ENCODE measurements around the gene FAM167B.

FAM167B gene

DNA sequence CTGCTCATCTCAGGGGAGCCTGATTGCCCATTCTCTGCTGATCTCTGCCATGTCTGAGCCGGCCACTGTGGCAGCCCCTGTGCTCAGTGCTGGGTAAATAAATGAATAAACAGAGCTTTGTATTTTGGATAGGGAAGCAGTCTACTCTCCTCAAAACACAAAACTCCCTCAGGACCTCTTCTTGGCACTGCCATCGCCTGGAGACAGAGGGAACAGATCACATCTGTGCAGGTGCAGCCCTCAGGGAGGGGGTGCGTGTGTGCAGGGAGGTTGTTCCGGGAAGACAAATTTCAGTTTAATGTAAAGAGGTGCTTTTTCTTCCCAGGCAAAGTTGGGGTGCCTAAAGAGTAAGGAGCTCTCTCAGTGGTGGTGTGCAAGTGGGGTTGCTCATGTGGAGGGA, 7.7 kb upstream of the FAM167B start:
- Mint-ChIP-seq H3K36me3 (no peaks in the 10 kb centered on the region), H3K27ac (no peak overlapping the region), H3K27me3 (peaks cover 20% of the 10 kb centered on the region), H3K4me1 (peaks cover 29% of the 10 kb centered on the region), H3K4me3 (peak overlapping the region; percentile 39), H3K9me3 (no peaks in the 10 kb centered on the region)
- CTCF ChIA-PET: interaction anchor here (0.6 to 6.9 kb wide), 5 partner anchors 10 to 111 kb away, joined by 3 to 49 read pairs (median 5); partner anchors contain the start of gene LCK
- DNase-seq: no peak

DNA sequence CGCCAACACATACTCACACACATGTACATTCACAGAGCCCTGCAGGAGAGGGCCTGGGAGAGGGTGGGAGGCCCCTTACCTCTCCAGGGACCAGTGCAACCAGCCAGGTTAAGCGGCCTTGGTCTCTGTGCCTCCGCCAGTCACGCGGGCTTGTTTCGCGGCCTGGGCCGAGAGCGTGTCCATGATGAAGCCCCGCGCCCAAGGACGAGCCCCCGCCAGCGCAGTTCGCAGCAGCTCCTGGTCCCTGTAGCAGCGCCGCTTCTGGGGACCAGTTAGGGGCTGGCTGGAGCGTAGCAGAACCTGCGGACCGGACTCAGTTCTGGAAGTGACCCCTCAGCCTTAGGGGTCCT, 7.3 kb upstream of the FAM167B start:
- CTCF ChIA-PET: interaction anchor here (1.2 to 6.9 kb wide), 6 partner anchors 10 to 83 kb away, joined by 3 to 49 read pairs (median 8); partner anchors contain the start of gene LCK
- no peak for DNase-seq
- H3K9me3 Mint-ChIP-seq: no peaks in the 10 kb centered on the region

DNA sequence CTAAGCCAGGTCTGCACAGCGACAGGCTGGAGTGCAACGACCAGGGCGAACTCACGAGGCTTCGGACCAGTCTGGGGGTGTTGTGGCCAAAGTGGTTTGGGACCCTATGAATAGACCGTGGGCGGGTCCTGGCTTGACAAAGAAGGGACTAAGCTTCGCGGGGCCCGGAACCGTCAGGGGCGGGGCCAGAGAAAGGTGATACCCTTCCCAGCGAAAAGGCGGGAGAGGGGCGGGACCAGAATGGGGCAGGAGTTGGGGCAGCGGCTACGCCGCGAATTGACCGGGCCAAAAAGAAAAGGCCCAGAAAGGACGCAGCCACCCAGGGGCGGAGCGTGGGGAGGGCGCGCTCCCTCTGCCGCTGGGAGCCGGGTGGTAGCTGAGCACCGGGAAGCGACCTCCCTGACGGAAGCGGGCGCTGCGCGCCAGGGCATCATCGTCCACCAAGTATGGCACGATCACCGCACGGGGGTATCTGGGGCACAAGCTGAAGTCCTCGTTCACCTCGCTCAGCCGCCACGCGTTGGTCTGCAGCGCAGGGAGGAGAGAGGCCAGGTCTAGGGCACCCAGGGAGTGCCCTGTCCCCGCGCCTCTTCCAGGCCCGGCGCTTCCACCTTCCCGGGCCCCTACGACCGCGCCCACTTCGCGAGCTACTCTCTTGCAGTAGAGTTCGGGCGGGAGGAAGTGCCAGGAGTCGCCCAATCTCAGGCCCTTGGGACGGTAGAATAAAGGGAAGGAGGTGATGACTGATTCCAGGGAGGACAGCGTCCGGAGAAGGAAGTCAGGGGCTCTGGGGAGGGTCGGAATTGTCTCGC, 6.7 kb upstream of the FAM167B start:
- H3K27ac Mint-ChIP-seq: peak overlapping the region; percentile 24
- H3K4me1 Mint-ChIP-seq: peaks cover 32% of the 10 kb centered on the region
- CTCF ChIA-PET: interaction anchor here (0.7 to 6.9 kb wide), 13 partner anchors 9 to 82 kb away, joined by 3 to 49 read pairs (median 5); partner anchors contain the start of gene LCK
- no peaks in the 10 kb centered on the region for H3K36me3 Mint-ChIP-seq
- DNase-seq: peak; percentile 68
- H3K4me3 Mint-ChIP-seq: peak overlapping the region; percentile 81
- peaks cover 20% of the 10 kb centered on the region for H3K27me3 Mint-ChIP-seq
- no peaks in the 10 kb centered on the region for H3K9me3 Mint-ChIP-seq

More for the DNA sequence above, 7.3 kb upstream of the FAM167B start:
- H3K4me3 Mint-ChIP-seq: peak overlapping the region; percentile 81
- peaks cover 20% of the 10 kb centered on the region for H3K27me3 Mint-ChIP-seq
- peaks cover 29% of the 10 kb centered on the region for H3K4me1 Mint-ChIP-seq
- no peak overlapping the region for H3K27ac Mint-ChIP-seq
- H3K36me3 Mint-ChIP-seq: no peaks in the 10 kb centered on the region

DNA sequence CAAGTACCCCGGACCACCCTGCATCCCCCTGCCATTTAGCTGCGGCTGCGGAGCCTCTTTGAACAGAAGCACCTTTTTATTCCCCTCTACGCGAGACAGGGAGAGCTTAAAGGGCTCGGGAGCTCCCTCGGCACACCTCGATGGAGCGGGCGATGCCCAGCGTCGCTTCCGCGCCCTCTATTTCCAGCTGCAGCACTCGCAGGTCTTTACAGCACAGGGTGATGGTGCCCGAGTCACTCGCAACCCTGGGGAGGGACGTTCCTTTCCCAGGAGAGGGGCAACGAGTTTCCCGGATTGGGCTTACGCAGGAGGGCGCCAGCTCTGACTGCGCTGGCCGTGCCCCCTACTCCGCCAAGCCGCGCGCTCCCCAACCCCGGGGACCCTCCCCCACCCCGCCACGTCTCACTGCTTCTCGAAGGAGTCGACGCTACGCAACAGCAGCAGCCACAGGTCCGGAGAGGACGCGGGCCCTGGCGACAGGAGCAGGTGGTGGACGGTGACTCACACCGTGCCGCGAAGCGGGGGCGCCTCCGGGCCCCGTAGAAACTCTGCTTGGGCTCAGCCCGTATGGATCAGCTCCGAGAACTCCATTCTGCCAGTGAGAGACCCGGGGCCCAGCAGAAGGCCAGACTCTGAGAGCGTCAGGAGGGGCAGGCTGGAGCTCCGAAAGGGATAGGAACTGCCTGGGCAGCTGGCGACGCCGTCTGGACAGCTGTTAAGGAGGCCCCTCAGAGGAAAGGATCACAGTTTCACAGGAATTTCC, 5.8 kb upstream of the FAM167B start:
- Mint-ChIP-seq H3K27me3 (peaks cover 20% of the 10 kb centered on the region), H3K4me1 (peaks cover 39% of the 10 kb centered on the region), H3K4me3 (peak overlapping the region; percentile 81), H3K9me3 (no peaks in the 10 kb centered on the region), H3K36me3 (no peaks in the 10 kb centered on the region), H3K27ac (peak overlapping the region; percentile 24)
- CTCF ChIA-PET: interaction anchor here (0.6 to 6.9 kb wide), 13 partner anchors 8 to 81 kb away, joined by 3 to 49 read pairs (median 5); partner anchors contain the start of gene LCK
- peak; percentile 58 for DNase-seq

DNA sequence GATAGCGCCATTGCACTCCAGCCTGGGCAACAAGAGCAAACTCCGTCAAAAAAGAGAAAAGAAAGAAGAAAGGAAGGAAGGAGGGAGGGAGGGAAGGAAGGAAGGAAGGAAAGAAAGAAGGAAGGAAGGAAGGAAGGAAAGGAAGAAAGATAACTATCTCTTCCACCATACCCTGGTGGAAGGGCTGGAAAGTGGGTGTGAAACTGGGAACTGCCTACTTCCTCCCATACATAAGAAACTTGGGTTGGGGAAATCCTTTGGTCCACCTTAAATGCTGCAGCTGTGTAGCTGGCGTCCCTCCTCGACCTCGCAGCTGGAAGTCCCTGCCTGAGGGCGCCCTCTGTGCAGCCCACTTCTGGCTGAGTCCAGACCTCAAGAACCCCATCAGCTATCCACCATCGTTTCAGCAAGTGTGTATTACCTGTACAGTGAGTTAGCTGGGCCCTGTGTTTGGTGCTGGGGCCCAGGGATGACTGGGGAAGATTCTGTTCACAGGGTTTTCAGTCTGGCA, 4.6 kb upstream of the FAM167B start:
- CTCF ChIA-PET: interaction anchor here (0.8 to 1.1 kb wide), 2 partner anchors 11 to 23 kb away, joined by 3 read pairs; no protein-coding TSS in a partner anchor
- H3K27me3 Mint-ChIP-seq: peaks cover 20% of the 10 kb centered on the region
- H3K36me3 Mint-ChIP-seq: no peaks in the 10 kb centered on the region
- peaks cover 51% of the 10 kb centered on the region for H3K4me1 Mint-ChIP-seq
- DNase-seq: no peak
- no peaks in the 10 kb centered on the region for H3K9me3 Mint-ChIP-seq
- no peak overlapping the region for H3K27ac Mint-ChIP-seq
- no peak overlapping the region for H3K4me3 Mint-ChIP-seq

DNA sequence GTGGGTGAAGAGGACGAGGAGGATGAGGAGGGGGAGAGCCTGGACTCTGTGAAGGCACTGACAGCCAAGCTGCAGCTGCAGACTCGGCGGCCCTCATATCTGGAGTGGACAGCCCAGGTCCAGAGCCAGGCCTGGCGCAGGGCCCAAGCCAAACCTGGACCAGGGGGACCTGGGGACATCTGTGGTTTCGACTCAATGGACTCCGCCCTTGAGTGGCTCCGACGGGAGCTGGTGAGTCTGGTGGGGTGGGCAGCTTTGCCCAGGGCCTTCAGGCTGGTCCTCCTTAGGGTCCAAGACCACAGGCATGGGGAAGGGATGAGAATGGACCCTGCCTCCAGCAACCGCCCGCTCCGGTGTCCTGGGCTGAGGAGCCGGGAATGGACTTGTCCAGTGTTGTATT, 430 bp downstream of the FAM167B start:
- no peak for DNase-seq
- peak overlapping the region; percentile 67 for H3K4me3 Mint-ChIP-seq
- H3K27me3 Mint-ChIP-seq: no peaks in the 10 kb centered on the region
- CTCF ChIA-PET: interaction anchor here (1.1 to 5.9 kb wide), 12 partner anchors 9 to 103 kb away, joined by 4 to 61 read pairs (median 9); partner anchors contain the start of genes EIF3I, HDAC1 and TMEM234
- peak overlapping the region; percentile 96 for H3K27ac Mint-ChIP-seq
- peaks cover 60% of the 10 kb centered on the region for H3K4me1 Mint-ChIP-seq
- peaks cover 14% of the 10 kb centered on the region for H3K36me3 Mint-ChIP-seq
- H3K9me3 Mint-ChIP-seq: no peaks in the 10 kb centered on the region

DNA sequence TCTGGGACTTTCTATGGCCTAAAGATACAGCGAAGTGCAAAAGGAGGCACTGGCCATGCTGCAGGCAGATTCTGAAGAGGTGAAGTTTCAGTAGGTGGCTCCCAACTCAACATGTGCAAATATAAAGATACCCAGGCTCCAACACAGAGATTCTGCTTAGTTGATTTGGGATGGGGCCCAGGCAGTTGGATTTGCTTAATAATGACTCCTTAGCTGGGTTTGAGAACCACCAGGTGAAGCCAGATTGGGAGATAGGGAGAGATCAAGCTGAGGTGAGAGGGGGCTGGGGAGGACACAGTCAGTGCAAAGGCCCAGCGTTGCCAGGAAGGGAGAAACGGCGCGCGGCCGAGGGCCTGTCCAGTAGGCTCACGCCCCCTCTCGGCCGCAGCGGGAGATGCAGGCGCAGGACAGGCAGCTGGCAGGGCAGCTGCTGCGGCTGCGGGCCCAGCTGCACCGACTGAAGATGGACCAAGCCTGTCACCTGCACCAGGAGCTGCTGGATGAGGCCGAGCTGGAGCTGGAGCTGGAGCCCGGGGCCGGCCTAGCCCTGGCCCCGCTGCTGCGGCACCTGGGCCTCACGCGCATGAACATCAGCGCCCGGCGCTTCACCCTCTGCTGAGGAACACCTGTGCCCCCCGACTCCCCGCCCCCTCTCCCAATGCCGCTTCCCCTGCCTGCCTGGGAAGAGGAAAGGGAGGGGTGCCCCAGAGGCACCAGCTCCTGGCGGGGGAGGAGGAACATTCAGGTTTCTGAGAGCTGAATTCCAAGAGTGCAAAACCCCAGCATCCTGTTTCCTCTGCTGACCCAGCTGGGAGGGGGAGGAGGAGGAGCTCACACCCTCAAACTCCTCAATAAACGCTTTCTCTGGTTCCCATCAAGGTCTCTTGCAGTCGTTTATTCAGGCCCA, 1.2 kb downstream of the FAM167B start:
- Mint-ChIP-seq H3K9me3 (no peaks in the 10 kb centered on the region), H3K4me3 (peak overlapping the region; percentile 67), H3K36me3 (peaks cover 21% of the 10 kb centered on the region), H3K27me3 (no peaks in the 10 kb centered on the region), H3K4me1 (peaks cover 55% of the 10 kb centered on the region), H3K27ac (peak overlapping the region; percentile 96)
- peak; percentile 85 for DNase-seq
- CTCF ChIA-PET: interaction anchor here (0.9 to 5.9 kb wide), 19 partner anchors 9 to 175 kb away, joined by 3 to 61 read pairs (median 5); partner anchors contain the start of genes EIF3I, HDAC1, TMEM234 and TMEM39B

DNA sequence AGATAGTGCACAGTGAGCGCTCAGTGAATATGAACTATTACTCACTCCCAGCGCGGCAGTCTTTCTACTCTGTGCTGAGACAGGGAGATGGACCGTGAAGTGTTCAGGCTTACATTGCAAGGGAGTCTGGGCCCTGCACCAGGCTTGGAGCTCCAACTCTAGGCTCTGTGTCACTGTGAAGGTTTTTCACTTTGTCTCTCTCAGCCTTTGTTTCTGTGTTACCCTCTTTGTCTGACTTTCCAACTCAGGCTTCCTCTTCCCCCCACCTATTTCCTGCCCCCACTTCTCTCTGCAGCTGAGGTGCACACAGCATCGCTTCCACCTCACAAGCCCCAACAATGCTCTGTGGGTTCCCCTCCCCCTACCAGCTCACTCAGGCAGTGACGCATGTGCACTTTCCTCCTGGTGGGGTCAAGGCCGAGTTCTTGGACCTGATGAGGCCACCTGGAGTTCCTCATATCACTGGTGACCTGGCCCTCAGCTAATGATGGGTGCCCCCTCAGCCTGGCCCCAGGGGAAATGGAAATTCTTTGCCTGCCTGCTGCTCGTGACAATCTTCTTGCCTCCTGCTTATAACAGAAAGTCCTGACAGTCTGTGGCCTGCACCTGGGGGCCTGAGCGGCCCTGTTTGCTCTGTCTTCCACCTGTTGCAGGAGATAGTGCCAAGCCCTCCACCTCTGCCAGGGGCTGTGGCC, 3.0 kb downstream of the FAM167B start:
- H3K4me3 Mint-ChIP-seq: peak overlapping the region; percentile 99
- H3K36me3 Mint-ChIP-seq: peaks cover 32% of the 10 kb centered on the region
- H3K27me3 Mint-ChIP-seq: no peaks in the 10 kb centered on the region
- CTCF ChIA-PET: interaction anchor here (1.0 to 5.9 kb wide), 7 partner anchors 9 to 34 kb away, joined by 3 to 61 read pairs (median 22); partner anchors contain the start of genes EIF3I and TMEM234
- H3K4me1 Mint-ChIP-seq: peaks cover 58% of the 10 kb centered on the region
- H3K9me3 Mint-ChIP-seq: no peaks in the 10 kb centered on the region
- peak; percentile 91 for DNase-seq
- H3K27ac Mint-ChIP-seq: peak overlapping the region; percentile 96

DNA sequence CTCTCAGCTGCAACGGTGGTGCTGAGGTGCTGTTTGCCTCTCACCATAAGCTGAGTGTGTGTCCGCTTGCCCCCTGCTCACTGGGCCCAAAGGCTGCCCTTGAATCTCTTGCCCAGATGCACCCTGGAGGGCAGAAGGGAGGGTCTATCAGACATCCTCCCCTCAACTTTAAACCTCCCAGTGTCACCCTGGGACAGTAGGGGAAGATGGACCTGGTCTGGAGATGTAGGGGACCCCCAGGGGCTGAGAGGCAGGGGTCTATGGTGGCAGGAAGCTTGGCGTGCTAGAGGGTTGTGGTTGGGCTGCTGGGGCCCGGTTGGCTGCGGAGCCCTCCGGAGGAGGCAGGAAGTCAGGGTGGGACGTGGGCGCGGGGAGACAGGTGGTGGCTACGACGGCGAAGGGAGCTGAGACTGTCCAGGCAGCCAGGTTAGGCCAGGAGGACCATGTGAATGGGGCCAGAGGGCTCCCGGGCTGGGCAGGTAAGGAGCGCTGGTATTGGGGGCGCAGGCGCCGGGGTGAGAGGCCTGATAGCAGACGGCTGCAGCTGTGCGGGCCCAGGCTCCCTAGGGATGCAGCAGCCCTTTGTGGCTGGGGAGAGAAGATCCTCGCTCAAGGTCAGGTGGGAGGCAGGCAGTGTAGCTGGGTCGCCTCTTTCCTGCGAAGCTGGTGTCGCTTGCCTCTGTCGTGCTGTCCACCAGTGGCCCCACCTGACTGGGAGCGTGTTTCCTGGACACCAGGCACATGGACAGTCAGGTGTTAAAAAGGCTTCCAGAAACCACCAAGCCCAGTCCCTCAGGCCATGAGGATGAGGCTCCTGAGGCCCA, 4.1 kb downstream of the FAM167B start, which contains the start of gene LCK:
TSS of gene LCK (plus strand) at position 373 of the 824 bp plus-strand sequence. CDS start 23,065 bp downstream, outside the sequence.
- peaks cover 55% of the 10 kb centered on the region for H3K4me1 Mint-ChIP-seq
- H3K27me3 Mint-ChIP-seq: no peaks in the 10 kb centered on the region
- H3K27ac Mint-ChIP-seq: peak within 1 kb of the TSS; percentile 96
- CTCF ChIA-PET: interaction anchor here (3.5 to 5.9 kb wide), 4 partner anchors 13 to 35 kb away, joined by 16 to 61 read pairs (median 36); no protein-coding TSS in a partner anchor
- peaks cover 38% of the 10 kb centered on the region for H3K36me3 Mint-ChIP-seq
- H3K9me3 Mint-ChIP-seq: no peaks in the 10 kb centered on the region
- peak; percentile 78 for DNase-seq
- peak within 1 kb of the TSS; percentile 99 for H3K4me3 Mint-ChIP-seq

DNA sequence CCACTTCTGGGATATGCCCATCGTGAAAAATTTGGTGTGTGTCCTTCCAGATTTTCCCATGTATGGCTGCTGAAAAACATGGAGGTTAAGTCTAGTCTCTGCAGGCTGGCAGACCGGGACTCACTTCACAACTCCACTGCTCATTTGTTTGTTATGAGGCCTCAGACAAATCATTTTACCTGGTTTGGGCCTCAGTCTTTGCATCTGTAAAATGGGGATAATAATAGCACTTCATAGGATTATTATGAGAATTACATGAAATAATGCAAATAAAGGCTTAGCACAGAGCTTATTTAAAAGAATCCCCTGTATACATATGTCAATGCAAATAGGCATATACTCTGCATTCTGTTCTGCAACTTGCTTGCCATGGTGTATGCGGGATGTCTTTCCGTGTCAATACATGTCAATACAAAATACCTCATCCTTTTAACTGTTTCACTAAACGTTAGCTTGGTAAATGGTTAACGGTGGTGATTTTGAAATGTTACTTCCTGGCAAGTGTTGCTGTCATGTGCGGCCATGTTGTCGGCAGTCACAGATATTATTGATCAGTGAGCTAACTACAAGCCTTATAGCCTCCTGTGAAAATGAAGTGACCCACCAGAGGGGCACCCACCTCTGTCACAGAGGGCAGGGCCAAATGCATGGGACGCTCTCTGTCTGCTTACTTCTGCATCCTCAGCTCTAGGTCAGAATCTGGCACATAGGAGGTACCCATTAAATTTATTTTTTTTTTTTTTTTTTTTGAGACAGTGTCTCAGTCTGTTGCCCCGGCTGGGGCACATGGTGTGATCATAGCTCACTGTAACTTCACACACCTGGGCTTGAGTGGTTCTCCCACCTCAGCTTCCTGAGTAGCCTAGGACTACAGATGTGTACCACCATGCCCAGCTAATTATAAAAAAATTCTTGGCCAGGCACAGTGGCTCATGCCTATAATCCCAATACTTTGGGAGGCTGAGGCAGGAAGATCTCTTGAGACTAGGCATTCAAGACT, 8.3 kb downstream of the FAM167B start:
- Mint-ChIP-seq H3K4me3 (peak overlapping the region; percentile 99), H3K9me3 (no peaks in the 10 kb centered on the region), H3K27ac (peak overlapping the region; percentile 93), H3K36me3 (peaks cover 60% of the 10 kb centered on the region), H3K4me1 (peaks cover 44% of the 10 kb centered on the region), H3K27me3 (no peaks in the 10 kb centered on the region)
- CTCF ChIA-PET: interaction anchor here (1.7 to 3.3 kb wide), 2 partner anchors 14 to 39 kb away, joined by 11 to 12 read pairs; no protein-coding TSS in a partner anchor
- DNase-seq: peak; percentile 49

Data from activated naive CD4-positive, alpha-beta T cell treated with anti-CD3 and anti-CD28 coated beads, Interleukin-2, amount 10 ng/mL, durations not matched to agents 7 days and 5 days (primary cell).